ENCODE data around the gene SYS1. TPM values are rescaled to one million over a fixed set of nuclear protein-coding genes. Genes with fewer than 3 reads are reported as not detected.
A peak's percentile ranks its signal among the peaks of the same experiment; 100 is the strongest.

Gene SYS1
- total RNA-seq, 4 donors from 2014 or later, result 29.3 to 55.3 (median 34.7) TPM

GRCh38 chr20:45407067-45407745, 44.2 kb downstream of the SYS1 start:
- 5 to 44% methylated on average over 1 to 4 of the region's 30 CpGs for WGBS, 2 donors (ENCODE audit: low coverage in 1 of 2)

DNA sequence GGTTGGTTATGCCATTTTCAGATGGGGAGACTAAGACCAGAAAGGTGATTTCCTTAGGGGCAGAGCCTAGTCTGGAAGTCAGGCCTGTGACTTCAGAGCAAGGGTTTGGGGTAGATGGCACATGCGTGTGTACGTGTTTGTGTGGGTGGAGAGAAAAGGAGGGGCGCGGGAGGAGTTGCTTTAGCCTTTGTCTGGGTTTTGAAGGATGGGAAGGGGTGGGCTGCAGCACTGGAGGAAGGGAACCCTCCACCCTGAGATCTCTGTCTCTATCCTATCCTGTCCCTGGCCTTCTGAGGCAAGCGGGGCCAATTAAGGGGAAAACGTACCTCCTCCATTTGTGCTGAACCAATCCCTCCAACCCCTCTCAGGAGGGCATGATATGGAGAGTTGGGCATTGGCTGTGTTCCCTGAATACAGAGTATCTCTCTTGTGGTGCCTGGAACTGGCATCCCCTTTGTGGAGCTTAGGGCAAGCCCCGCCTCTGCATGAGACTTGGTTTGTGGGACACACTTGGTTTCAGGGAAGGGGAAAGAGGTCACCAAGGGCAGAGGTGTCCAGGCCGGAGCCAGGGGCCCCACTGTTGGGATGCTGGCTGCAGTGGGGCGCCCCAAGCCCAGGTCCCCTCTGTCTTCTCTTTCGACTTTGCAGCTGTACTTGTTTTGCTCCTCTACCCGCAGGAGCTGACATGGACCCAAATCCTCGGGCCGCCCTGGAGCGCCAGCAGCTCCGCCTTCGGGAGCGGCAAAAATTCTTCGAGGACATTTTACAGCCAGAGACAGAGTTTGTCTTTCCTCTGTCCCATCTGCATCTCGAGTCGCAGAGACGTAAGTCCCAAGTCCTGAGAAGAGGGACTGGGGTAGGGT, 45.1 kb downstream of the SYS1 start, which contains the start of gene DBNDD2:
DBNDD2 (plus strand) TSS at position 507 of the 863 bp plus-strand sequence; CDS start at position 686, 179 bp downstream.
- Histone ChIP-seq H3K36me3 (peaks cover 0 to 42% of the 10 kb centered on the region in 2 donors), H3K27ac (peak within 1 kb of the TSS; percentile 95 to 99 (median 98)), H3K4me3 (peak within 1 kb of the TSS; percentile 67 to 96), H3K4me1 (peaks cover 0 to 48% (median 8%) of the 10 kb centered on the region in 3 donors), H3K27me3 (no peaks in the 10 kb centered on the region), H3K9me3 (no peaks in the 10 kb centered on the region)
- 65 to 67% methylated on average over 13 to 17 of the region's 21 CpGs for WGBS, 2 donors (ENCODE audit: low coverage in 1 of 2)
- TF ChIP-seq EP300 (IDR thresholded peaks at IDR 0.05) (no peak), POLR2AphosphoS5 (IDR thresholded peaks at IDR 0.05) (peak; percentile 73)
- ATAC-seq, result no peak

More at GRCh38 chr20:45407067-45407745, 44.2 kb downstream of the SYS1 start:
- TF ChIP-seq POLR2AphosphoS5 (IDR thresholded peaks at IDR 0.05), result peak; percentile 83
- TF ChIP-seq POLR2A (IDR thresholded peaks at IDR 0.05), result peak; percentile 76
- TF ChIP-seq EP300 (IDR thresholded peaks at IDR 0.05), result no peak
- TF ChIP-seq, protein P1, sequence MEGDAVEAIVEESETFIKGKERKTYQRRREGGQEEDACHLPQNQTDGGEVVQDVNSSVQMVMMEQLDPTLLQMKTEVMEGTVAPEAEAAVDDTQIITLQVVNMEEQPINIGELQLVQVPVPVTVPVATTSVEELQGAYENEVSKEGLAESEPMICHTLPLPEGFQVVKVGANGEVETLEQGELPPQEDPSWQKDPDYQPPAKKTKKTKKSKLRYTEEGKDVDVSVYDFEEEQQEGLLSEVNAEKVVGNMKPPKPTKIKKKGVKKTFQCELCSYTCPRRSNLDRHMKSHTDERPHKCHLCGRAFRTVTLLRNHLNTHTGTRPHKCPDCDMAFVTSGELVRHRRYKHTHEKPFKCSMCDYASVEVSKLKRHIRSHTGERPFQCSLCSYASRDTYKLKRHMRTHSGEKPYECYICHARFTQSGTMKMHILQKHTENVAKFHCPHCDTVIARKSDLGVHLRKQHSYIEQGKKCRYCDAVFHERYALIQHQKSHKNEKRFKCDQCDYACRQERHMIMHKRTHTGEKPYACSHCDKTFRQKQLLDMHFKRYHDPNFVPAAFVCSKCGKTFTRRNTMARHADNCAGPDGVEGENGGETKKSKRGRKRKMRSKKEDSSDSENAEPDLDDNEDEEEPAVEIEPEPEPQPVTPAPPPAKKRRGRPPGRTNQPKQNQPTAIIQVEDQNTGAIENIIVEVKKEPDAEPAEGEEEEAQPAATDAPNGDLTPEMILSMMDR (IDR thresholded peaks at IDR 0.05), result no peak
- H3K27ac ChIP-seq, result peak overlapping the region; percentile 95 to 99 (median 98)
- peaks cover 0 to 37% of the 10 kb centered on the region in 2 donors for H3K36me3 ChIP-seq
- H3K4me1 ChIP-seq, result peaks cover 0 to 48% (median 8%) of the 10 kb centered on the region in 3 donors
- H3K27me3 ChIP-seq, result no peaks in the 10 kb centered on the region
- peak; percentile 72 for ATAC-seq
- peak overlapping the region; percentile 67 to 96 for H3K4me3 ChIP-seq
- no peaks in the 10 kb centered on the region for H3K9me3 ChIP-seq

GRCh38 chr20:45408646-45409213, 45.8 kb downstream of the SYS1 start:
- H3K4me3 ChIP-seq, result peak overlapping the region in 1 of 2 donors; percentile 96
- no peaks in the 10 kb centered on the region for H3K9me3 ChIP-seq
- ATAC-seq, result no peak
- H3K27ac ChIP-seq, result peak overlapping the region in 3 of 4 donors; percentile 95 to 98 (median 98)
- TF ChIP-seq POLR2AphosphoS5 (IDR thresholded peaks at IDR 0.05) (no peak), POLR2A (IDR thresholded peaks at IDR 0.05) (no peak), EP300 (IDR thresholded peaks at IDR 0.05) (no peak)
- TF ChIP-seq, protein P1 (IDR thresholded peaks at IDR 0.05), result no peak
- WGBS, 2 donors (ENCODE audit: low coverage in 1 of 2), result 44 to 69% methylated on average over 1 to 4 of the region's 7 CpGs
- peaks cover 0 to 42% of the 10 kb centered on the region in 2 donors for H3K36me3 ChIP-seq
- no peaks in the 10 kb centered on the region for H3K27me3 ChIP-seq
- peaks cover 0 to 48% (median 8%) of the 10 kb centered on the region in 3 donors for H3K4me1 ChIP-seq

DNA sequence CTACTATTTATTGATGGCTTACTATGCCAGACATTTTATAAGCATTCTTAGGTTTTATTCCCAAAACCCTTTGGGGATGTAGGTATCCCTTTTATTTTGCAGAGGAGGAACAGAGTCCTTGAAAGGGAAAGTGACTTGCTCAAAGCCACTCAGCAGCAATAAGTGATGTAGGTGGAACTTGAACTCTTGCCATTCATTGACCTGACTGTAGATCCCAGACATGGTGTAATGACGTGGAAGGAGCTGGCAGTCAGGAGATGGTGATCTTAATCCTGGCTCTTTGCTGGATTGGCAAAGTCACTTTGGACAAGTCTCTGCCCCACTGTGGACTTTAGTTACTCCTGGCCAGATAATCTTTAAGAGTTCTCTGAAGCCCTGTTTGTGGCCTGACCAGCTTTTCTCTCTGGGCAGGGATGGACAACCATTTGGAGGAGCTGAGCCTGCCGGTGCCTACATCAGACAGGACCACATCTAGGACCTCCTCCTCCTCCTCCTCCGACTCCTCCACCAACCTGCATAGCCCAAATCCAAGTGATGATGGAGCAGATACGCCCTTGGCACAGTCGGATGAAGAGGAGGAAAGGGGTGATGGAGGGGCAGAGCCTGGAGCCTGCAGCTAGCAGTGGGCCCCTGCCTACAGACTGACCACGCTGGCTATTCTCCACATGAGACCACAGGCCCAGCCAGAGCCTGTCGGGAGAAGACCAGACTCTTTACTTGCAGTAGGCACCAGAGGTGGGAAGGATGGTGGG, 46.7 kb downstream of the SYS1 start:
- Histone ChIP-seq H3K36me3 (peaks cover 0 to 42% of the 10 kb centered on the region in 2 donors), H3K4me3 (no peak overlapping the region), H3K27ac (peak overlapping the region in 3 of 4 donors; percentile 18 to 98 (median 98)), H3K4me1 (peaks cover 0 to 48% (median 8%) of the 10 kb centered on the region in 3 donors), H3K9me3 (no peaks in the 10 kb centered on the region), H3K27me3 (no peaks in the 10 kb centered on the region)
- no peak for ATAC-seq
- TF ChIP-seq POLR2AphosphoS5 (IDR thresholded peaks at IDR 0.05) (no peak), EP300 (IDR thresholded peaks at IDR 0.05) (no peak), POLR2A (IDR thresholded peaks at IDR 0.05) (no peak)
- TF ChIP-seq, protein P1 (IDR thresholded peaks at IDR 0.05), result no peak
- WGBS, 2 donors (ENCODE audit: low coverage in 1 of 2), result 33 to 58% methylated on average over 1 to 3 of the region's 7 CpGs
